DMS53 (cell line): ENCODE data around the gene TMEM229B.

ENCODE experiments used
- DNase-seq: peaks from one replicate; lab custom pipeline; 2025; lab: John Stamatoyannopoulos, UW

The TMEM229B gene

GRCh38 chr14:67485501-67486095 is 2.9 kb downstream of the TMEM229B start:
- no peak for DNase-seq

- no peak for DNase-seq
Measured at GRCh38 chr14:67483579-67484285, 4.8 kb downstream of the TMEM229B start.

- no peak for DNase-seq
Measured at GRCh38 chr14:67482231-67483164, 6.0 kb downstream of the TMEM229B start.

GRCh38 chr14:67480011-67480410 is 8.5 kb downstream of the TMEM229B start:
- peak; percentile 70 for DNase-seq

- no peak for DNase-seq
Measured at GRCh38 chr14:67478800-67479084, 9.8 kb downstream of the TMEM229B start.

GRCh38 chr14:67477926-67478799 is 10.4 kb downstream of the TMEM229B start:
- DNase-seq = peak; percentile 85

GRCh38 chr14:67474366-67474765 is 14.2 kb downstream of the TMEM229B start:
- DNase-seq = no peak

- DNase-seq = no peak
Measured at GRCh38 chr14:67473290-67474082, 15.0 kb downstream of the TMEM229B start.

GRCh38 chr14:67472726-67473125 is 15.8 kb downstream of the TMEM229B start:
- no peak for DNase-seq

- no peak for DNase-seq
Measured at GRCh38 chr14:67469954-67470353, 18.6 kb downstream of the TMEM229B start.

GRCh38 chr14:67468378-67468730 is 20.2 kb downstream of the TMEM229B start:
- DNase-seq = no peak

GRCh38 chr14:67467134-67467533 is 21.4 kb downstream of the TMEM229B start:
- no peak for DNase-seq

GRCh38 chr14:67464879-67465278 is 23.6 kb downstream of the TMEM229B start:
- DNase-seq = no peak

- DNase-seq = no peak
Measured at GRCh38 chr14:67464377-67464776, 24.1 kb downstream of the TMEM229B start.

- no peak for DNase-seq
Measured at GRCh38 chr14:67463900-67464299, 24.6 kb downstream of the TMEM229B start.

GRCh38 chr14:67461996-67462395 is 26.5 kb downstream of the TMEM229B start:
- DNase-seq = no peak

- peak; percentile 11 for DNase-seq
Measured at GRCh38 chr14:67461341-67461985, 27.1 kb downstream of the TMEM229B start.

GRCh38 chr14:67459336-67459735 is 29.2 kb downstream of the TMEM229B start:
- no peak for DNase-seq

GRCh38 chr14:67457782-67458181 is 30.7 kb downstream of the TMEM229B start:
- DNase-seq = peak; percentile 52

- no peak for DNase-seq
Measured at GRCh38 chr14:67456732-67457131, 31.8 kb downstream of the TMEM229B start.
